ENCODE results near the gene CHRD.

CHRD gene

DNA sequence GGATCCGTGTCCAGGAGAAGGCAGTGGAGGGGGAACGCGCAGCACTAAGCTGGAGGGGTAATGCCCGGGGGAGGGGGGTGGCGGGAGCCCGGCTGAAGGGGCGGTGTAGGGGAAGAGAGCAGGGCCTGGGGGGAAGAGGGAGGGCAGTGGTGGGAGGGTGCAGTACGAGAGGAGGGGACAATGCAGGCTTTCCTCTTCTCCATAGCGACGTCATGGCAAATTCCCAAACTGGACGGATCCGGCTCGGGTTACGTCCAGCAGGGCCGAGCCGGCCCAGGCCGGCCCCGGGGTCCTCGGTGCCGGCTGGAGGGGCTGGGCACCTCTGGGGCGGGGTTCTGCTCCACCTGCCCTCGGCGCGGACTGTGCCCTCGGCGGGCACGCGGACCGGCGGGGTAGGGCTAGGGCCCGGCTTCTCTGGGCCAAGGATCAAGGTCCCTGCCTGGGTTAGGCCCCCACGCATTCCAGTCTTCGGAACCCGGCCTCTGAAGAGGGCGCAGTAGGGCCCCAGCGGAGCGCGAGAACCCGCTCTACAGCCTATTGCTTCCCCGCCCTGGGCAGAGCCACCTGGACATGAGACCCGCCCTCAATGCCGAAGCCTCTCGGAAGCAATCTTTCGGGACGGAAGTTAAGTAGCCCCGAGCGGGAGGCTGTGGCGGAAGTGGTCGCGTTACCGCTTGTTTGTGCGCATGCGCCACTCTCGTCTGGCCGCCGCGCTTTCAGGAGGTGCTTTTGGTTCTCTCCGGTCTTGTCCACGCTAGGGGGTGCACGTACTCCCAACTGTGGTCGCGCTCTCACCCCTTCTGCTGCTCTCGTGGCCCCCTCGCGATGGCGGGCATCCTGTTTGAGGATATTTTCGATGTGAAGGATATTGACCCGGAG lies 16.9 kb upstream of the CHRD start:
- Mint-ChIP-seq H3K4me3 (peak overlapping the region; percentile 98), H3K4me1 (ENCODE audit: low read depth) (peaks cover 34% of the 10 kb centered on the region), H3K9me3 (no peaks in the 10 kb centered on the region), H3K36me3 (ENCODE audit: low read depth) (peaks cover 51% of the 10 kb centered on the region), H3K27me3 (no peaks in the 10 kb centered on the region), H3K27ac (peak overlapping the region; percentile 99)
- DNase-seq, result peak; percentile 94

DNA sequence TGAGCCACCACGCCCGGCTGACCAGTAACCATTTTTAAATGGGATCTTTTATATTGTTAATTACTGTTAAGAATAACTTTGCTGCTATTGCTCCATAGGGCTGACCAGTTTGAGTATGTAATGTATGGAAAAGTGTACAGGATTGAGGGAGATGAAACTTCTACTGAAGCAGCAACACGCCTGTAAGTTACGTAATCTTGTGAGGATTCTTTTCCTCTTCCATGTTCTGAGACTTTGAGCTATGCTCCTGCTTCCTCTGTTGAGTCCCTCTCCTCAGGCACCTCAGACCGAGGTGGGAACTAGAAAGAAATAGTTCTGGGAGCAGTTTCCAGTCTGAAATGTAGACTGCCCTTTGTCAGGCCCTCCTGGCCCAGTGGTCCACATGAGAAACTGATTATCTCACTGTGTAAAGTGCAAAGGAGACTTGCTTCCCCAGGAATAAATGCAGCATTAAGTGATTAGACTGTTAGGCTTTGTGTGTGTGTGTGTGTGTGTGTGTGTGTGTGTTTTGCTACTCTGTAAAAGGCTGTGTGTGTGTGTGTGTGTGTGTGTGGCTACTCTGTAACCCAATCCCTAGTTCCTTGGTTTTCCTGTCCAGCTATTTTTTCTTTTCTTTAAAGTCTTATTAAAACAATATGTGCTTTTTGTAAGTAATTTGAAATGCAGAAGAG lies 13.1 kb upstream of the CHRD start:
- peaks cover 78% of the 10 kb centered on the region for H3K36me3 Mint-ChIP-seq (ENCODE audit: low read depth)
- peak overlapping the region; percentile 30 for H3K27ac Mint-ChIP-seq
- peak overlapping the region; percentile 15 for H3K4me3 Mint-ChIP-seq
- H3K4me1 Mint-ChIP-seq (ENCODE audit: low read depth), result peaks cover 37% of the 10 kb centered on the region
- no peaks in the 10 kb centered on the region for H3K27me3 Mint-ChIP-seq
- H3K9me3 Mint-ChIP-seq, result no peaks in the 10 kb centered on the region
- DNase-seq, result no peak

DNA sequence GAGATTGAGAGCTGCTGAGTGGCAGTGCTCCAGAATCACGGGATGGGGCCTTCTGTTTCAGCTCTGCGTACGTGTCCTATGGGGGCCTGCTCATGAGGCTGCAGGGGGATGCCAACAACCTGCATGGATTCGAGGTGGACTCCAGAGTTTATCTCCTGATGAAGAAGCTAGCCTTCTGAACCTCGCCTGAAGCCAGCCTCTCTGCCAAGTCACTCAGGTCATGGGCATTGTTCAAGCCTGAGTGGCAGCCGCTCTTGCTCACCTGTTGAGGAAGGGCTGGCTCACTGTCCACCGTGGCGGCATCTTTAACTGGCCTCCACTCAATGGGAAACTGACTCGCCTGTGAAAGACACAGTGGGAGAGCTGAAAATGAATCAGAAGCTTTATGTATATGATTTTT lies 11.7 kb upstream of the CHRD start:
- peaks cover 73% of the 10 kb centered on the region for H3K36me3 Mint-ChIP-seq (ENCODE audit: low read depth)

DNA sequence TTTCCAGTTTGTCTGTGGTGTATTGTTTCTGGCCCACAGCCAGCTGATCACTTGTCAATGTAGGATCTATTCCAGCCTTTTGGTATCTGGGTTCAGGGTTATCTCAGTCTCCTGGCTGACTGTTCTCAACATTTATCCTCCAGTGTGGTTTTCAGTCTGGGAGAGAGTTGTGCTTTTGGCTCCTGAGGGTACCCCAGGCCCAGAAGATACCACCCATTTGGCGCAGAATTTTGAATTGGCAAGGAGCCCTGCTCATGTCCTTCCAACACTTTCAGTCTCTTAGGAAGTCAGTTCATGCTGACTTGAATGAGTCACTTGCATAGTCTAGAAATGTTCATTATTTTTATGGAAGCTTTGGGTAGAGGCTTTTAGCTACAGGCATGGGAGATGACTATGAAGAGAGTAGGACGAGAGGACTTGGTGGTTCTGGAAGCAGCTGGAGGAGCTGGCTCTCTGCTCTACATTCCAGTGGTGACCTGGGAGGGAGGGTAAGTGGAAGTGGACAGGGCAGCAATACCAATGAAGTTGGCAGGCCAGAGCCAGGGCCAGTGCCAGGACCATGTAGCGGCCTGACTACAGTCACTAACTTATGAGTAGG lies 11.2 kb upstream of the CHRD start:
- Mint-ChIP-seq H3K4me3 (no peak overlapping the region), H3K27ac (peak overlapping the region; percentile 42), H3K9me3 (no peaks in the 10 kb centered on the region), H3K27me3 (no peaks in the 10 kb centered on the region), H3K36me3 (ENCODE audit: low read depth) (peaks cover 67% of the 10 kb centered on the region), H3K4me1 (ENCODE audit: low read depth) (peaks cover 38% of the 10 kb centered on the region)
- DNase-seq, result no peak

More for the DNA sequence above, 11.7 kb upstream of the CHRD start:
- Mint-ChIP-seq H3K27ac (peak overlapping the region; percentile 37), H3K9me3 (no peaks in the 10 kb centered on the region), H3K4me3 (no peak overlapping the region), H3K4me1 (ENCODE audit: low read depth) (peaks cover 38% of the 10 kb centered on the region), H3K27me3 (no peaks in the 10 kb centered on the region)
- DNase-seq, result no peak

DNA sequence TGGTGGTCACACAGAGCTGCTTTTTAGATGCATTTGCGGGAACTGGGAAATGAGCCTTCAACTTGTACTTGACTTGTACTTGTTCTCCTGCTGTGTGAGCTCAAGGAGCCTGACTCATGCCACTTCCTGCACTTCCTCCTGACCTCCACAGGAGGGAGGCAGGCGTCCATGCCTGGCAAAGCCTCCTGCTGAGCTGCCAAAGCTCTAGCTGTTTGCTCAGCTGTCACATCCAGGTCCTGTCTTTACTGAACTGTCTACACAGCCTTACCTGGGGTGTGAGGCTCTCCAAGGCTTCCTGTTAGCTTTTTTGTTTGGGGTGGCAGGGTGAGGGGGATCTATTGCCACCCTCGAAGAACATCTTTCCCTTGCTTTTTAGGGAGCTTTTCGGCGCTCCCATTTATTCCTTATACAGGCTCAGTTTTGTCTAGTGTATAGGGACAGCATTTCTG lies 8.3 kb upstream of the CHRD start:
- Mint-ChIP-seq H3K27me3 (peaks cover 7% of the 10 kb centered on the region), H3K36me3 (ENCODE audit: low read depth) (peaks cover 41% of the 10 kb centered on the region), H3K27ac (peak overlapping the region; percentile 20), H3K9me3 (no peaks in the 10 kb centered on the region), H3K4me3 (no peak overlapping the region), H3K4me1 (ENCODE audit: low read depth) (peaks cover 21% of the 10 kb centered on the region)
- DNase-seq, result peak; percentile 63

DNA sequence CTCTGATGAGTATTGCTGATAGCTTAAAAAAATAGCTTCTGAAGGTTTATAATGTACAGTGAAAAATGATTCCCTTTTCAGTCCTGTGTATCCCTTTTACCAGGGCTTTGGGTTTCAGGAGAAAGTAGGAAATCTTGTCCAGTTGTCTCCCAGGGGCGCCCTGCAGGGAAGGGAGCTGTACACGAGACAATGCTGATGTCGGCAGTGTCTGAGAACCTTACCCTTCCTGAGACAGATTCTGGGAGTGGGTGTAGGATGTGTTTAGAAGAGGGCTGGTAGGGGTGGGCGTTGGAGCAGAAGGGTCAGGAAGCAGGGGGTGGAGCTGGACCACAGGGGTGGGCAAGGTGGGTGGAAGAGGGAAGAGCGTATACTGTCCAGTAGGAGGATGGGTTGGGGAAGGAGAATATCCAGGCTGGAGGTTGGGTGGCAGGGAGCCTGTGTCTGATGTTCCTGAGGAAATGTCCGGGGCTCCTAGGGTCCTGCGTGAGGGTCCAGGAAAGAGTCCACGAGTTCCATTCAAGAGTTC lies 7.5 kb upstream of the CHRD start:
- Mint-ChIP-seq H3K27me3 (peaks cover 12% of the 10 kb centered on the region), H3K27ac (no peak overlapping the region), H3K4me3 (no peak overlapping the region), H3K4me1 (ENCODE audit: low read depth) (peaks cover 16% of the 10 kb centered on the region), H3K36me3 (ENCODE audit: low read depth) (peaks cover 33% of the 10 kb centered on the region), H3K9me3 (no peaks in the 10 kb centered on the region)
- no peak for DNase-seq

DNA sequence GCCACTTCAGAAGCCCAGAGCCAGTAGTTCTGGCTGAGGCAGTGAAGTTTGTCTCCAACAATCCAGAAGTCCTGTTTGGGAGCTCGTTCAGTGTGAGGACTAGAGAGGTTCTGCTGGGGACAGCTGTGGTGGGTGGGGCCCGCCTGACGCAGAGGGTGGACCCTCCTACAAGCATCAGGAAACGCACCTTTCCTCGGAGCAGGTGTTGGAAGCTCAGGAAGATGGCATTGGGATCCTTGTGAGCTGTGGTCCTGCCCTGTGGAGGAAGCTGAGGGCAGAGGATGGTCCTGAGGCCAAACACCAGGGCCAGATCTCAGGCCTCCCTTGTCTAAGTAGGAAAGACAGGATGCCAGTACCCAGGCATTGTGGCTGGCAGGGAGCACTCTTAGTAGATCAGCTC lies 6.9 kb upstream of the CHRD start:
- peaks cover 18% of the 10 kb centered on the region for H3K27me3 Mint-ChIP-seq
- no peak overlapping the region for H3K27ac Mint-ChIP-seq
- H3K36me3 Mint-ChIP-seq (ENCODE audit: low read depth), result peaks cover 27% of the 10 kb centered on the region
- DNase-seq, result no peak
- H3K4me1 Mint-ChIP-seq (ENCODE audit: low read depth), result peaks cover 12% of the 10 kb centered on the region
- H3K4me3 Mint-ChIP-seq, result no peak overlapping the region
- no peaks in the 10 kb centered on the region for H3K9me3 Mint-ChIP-seq

DNA sequence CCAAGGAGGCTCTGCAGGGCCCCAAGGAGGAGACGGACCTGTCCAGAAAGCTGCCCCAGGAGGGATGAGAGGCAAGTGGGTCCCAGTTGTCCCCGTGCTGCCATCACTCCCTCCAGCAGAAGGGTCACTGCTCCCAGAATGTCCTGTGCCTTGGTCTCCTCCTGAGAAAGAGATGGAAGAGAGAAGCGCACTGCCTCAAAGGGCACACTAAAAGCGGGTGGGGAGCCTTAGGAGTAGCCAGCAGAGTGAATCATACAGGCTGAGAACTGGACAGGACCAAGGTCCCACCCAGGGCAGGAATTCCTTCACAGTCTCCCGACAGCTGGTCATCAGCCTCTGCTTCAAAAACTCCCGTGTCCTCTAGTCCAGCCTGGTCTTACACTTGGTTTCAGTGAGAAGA lies 6.4 kb upstream of the CHRD start:
- Mint-ChIP-seq H3K27me3 (peaks cover 23% of the 10 kb centered on the region), H3K27ac (no peak overlapping the region), H3K36me3 (ENCODE audit: low read depth) (peaks cover 22% of the 10 kb centered on the region), H3K4me3 (no peak overlapping the region), H3K9me3 (no peaks in the 10 kb centered on the region), H3K4me1 (ENCODE audit: low read depth) (peaks cover 9% of the 10 kb centered on the region)
- DNase-seq, result no peak

DNA sequence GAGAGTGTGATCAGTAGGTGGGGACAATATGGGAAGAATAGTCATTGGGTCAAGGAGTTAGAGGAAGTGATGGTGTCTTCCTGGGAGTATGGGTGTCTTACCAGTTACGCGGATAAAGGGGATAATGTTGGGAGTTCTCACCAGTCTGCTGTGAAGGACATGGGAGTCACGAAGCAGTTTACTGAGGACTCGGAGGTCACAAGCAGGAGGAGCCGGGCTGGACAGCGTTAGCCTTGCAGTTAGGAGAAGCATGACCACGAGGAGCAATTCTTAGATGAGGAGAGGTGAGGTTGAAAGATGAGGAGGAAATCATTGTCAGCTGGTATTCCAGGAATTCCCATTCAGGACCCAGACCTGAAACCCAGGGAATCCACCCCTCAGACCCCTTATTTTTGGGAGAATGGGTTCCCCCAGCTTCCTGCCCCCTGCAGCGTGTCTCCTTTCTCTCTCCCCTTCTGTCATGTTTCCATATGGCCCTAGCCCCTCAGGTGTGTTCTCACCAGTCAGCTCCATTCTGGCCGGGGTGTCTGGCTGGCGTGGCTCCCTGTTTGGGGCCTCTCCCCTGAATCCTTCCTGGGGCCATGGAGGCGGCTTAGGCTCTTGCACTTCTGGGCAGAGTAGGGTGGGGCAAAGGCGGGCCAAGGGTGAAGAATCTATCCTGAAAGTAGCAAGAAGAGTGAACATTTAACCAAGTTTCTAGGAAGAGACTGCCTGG lies 4.0 kb upstream of the CHRD start:
- no peak for DNase-seq
- Mint-ChIP-seq H3K36me3 (ENCODE audit: low read depth) (peaks cover under 1% of the 10 kb centered on the region), H3K4me1 (ENCODE audit: low read depth) (peaks cover 10% of the 10 kb centered on the region), H3K27me3 (peaks cover 37% of the 10 kb centered on the region), H3K27ac (no peak overlapping the region), H3K9me3 (no peaks in the 10 kb centered on the region), H3K4me3 (no peak overlapping the region)

DNA sequence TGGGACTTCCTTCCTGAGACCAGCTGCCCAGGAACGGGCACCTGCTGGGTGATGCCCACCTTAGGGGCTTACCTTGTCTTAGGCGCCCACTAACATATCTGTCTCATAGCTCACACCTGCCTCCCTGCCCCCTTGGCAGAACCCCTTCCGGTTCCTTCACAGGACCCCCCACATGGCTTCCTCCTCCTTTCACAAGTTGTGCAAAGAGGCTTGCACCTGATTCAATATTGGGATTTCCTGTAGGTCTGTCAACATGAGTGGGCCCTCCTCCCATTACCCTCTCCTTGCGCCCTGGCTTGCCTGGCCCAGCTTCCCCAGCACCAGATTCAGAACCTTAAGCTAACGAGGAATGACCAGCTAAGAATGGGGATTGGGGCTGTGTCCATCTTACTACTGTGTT lies 2.5 kb upstream of the CHRD start:
- Mint-ChIP-seq H3K27me3 (peaks cover 52% of the 10 kb centered on the region), H3K4me1 (ENCODE audit: low read depth) (peaks cover 7% of the 10 kb centered on the region), H3K9me3 (no peaks in the 10 kb centered on the region), H3K4me3 (no peak overlapping the region), H3K36me3 (ENCODE audit: low read depth) (no peaks in the 10 kb centered on the region), H3K27ac (no peak overlapping the region)
- no peak for DNase-seq

DNA sequence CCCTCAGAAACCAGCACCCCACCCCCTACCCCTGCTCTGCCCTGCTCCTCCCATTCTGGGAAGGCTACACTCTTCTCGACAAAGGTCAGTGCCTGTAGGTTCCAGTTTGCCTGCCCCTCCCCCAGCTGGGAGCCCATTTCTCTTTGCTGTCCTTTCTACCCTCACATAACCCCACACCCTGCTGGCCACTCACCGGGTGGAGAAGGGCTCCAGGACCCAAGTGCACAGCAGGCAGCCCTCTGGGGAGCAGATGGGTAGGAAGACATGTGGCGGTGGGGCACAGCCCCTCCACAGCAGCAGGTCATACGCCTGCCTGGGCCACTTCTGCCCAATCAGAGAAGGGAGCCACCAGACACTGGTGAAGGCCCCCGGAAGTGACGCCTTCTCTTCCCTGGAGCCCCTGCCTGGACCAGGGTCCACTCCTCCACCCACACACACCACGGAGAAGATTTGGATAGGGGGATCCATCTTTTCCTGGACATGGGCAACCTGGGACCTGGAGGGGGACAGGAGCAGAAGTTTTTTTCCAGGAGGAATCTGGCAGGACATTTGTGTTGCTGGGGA lies 1.9 kb upstream of the CHRD start, which contains the start of gene THPO:
TSS of gene THPO (minus strand) at position 326 of the 564 bp plus-strand sequence. CDS start 1,948 bp downstream, outside the sequence.
- peaks cover 7% of the 10 kb centered on the region for H3K4me1 Mint-ChIP-seq (ENCODE audit: low read depth)
- DNase-seq, result no peak
- no peak within 1 kb of the TSS for H3K4me3 Mint-ChIP-seq
- no peaks in the 10 kb centered on the region for H3K36me3 Mint-ChIP-seq (ENCODE audit: low read depth)
- H3K27me3 Mint-ChIP-seq, result peaks cover 58% of the 10 kb centered on the region
- no peaks in the 10 kb centered on the region for H3K9me3 Mint-ChIP-seq
- no peak within 1 kb of the TSS for H3K27ac Mint-ChIP-seq

DNA sequence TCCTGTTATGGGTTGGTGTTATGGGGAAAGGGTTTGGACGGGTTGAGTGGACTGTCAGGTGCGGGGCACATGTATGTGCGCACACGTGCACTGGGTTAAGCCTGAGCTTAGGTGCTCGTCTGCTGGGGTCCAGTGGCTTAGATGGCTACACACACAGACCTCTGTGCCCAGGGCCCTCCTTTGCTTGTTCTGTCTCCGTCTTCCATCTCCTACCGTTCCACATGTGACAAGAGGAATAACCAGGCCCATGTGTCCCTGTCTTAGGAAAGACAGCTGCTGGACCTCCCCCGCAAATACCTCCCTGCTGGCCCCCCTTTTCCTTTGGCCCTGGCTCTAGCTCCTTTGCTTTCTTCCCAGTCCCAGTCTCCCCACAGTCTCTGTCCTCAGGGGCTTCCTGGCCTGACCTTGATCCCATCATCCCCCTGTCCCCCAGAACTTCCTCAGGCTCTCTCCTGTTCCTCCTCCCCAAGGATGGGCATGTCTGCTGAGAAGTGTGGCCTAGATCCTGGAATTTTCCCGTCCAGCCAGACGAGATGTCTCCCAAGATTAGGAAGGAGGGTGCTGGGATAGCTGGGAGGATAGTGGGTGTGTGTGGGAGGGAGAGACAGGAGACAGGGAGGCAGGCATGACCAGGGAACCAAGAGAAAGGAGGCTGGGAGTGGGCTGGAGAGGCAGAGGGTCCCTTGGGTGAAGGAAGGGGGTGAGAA lies 1.1 kb upstream of the CHRD start:
- H3K36me3 Mint-ChIP-seq (ENCODE audit: low read depth), result no peaks in the 10 kb centered on the region
- H3K9me3 Mint-ChIP-seq, result no peaks in the 10 kb centered on the region
- peaks cover 64% of the 10 kb centered on the region for H3K27me3 Mint-ChIP-seq
- H3K4me1 Mint-ChIP-seq (ENCODE audit: low read depth), result peaks cover 7% of the 10 kb centered on the region
- no peak overlapping the region for H3K27ac Mint-ChIP-seq
- DNase-seq, result no peak
- peak overlapping the region; percentile 51 for H3K4me3 Mint-ChIP-seq

DNA sequence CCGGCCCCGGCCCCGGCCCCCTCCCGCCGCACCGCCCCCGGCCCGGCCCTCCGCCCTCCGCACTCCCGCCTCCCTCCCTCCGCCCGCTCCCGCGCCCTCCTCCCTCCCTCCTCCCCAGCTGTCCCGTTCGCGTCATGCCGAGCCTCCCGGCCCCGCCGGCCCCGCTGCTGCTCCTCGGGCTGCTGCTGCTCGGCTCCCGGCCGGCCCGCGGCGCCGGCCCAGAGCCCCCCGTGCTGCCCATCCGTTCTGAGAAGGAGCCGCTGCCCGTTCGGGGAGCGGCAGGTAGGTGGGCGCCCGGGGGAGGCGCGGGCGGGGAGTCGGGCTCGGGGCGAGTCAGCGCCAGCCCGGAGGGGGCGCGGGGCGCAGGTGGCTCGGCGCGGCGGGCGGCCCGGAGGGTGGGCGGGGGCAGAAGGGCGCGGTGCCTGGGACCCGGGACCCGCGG lies 352 bp downstream of the CHRD start:
- H3K36me3 Mint-ChIP-seq (ENCODE audit: low read depth), result no peaks in the 10 kb centered on the region
- H3K4me1 Mint-ChIP-seq (ENCODE audit: low read depth), result peaks cover 7% of the 10 kb centered on the region
- peaks cover 74% of the 10 kb centered on the region for H3K27me3 Mint-ChIP-seq
- no peak overlapping the region for H3K27ac Mint-ChIP-seq
- no peak overlapping the region for H3K4me3 Mint-ChIP-seq
- DNase-seq, result peak; percentile 55
- no peaks in the 10 kb centered on the region for H3K9me3 Mint-ChIP-seq

Measured in activated T-cell treated with anti-CD3 and anti-CD28 coated beads, Interleukin-2, amount 50 U/mL, for 24 hours (primary cell).